ENCODE data around the gene TPM4. TPM values are rescaled to one million over a fixed set of nuclear protein-coding genes. Genes with fewer than 3 reads are reported as not detected.
"Not testable (repeated sequence)": the region's sequence is repeated elsewhere in the genome, so short reads cannot be mapped to it uniquely, and the experiment has no call there.

The TPM4 gene
- total RNA-seq (2014; rRNA removed; shearing (Covaris generic); ENCODE audit: low replicate concordance), result 332 and 385 TPM in 2 replicates

- in situ Hi-C loops (cut with HindIII; ENCODE audit: low pct_unique_long_range_greater_than_20kb, low sequenced_read_pairs), result no loop called here
- peak; percentile 94 for DNase-seq (ENCODE audit: low read depth)
These were observed at the start of gene TPM4 for GRCh38 chr19:16076154-16076957. TSS of gene TPM4 (plus strand) at chr19:16076495. CDS start at chr19:16076566, 71 bp downstream.

GRCh38 chr19:16026756-16027155, 49.5 kb upstream of the TPM4 start:
- no peak for DNase-seq (ENCODE audit: low read depth)
- in situ Hi-C loops (cut with HindIII; ENCODE audit: low pct_unique_long_range_greater_than_20kb, low sequenced_read_pairs), result no loop called here

- DNase-seq (ENCODE audit: low read depth), result no peak
- in situ Hi-C loops (cut with HindIII; ENCODE audit: low pct_unique_long_range_greater_than_20kb, low sequenced_read_pairs), result no loop called here
These were observed 48.8 kb upstream of the TPM4 start for GRCh38 chr19:16027528-16027927.

- in situ Hi-C loops (cut with HindIII; ENCODE audit: low pct_unique_long_range_greater_than_20kb, low sequenced_read_pairs); DNase-seq (ENCODE audit: low read depth): not testable (repeated sequence)
These were observed 46.1 kb upstream of the TPM4 start for GRCh38 chr19:16030155-16030554.

GRCh38 chr19:16030964-16031871, 45.1 kb upstream of the TPM4 start:
- in situ Hi-C loops (cut with HindIII; ENCODE audit: low pct_unique_long_range_greater_than_20kb, low sequenced_read_pairs), result no loop called here
- DNase-seq (ENCODE audit: low read depth), result no peak

- no peak for DNase-seq (ENCODE audit: low read depth)
- in situ Hi-C loops (cut with HindIII; ENCODE audit: low pct_unique_long_range_greater_than_20kb, low sequenced_read_pairs), result no loop called here
These were observed 44.5 kb upstream of the TPM4 start for GRCh38 chr19:16031872-16032200.

GRCh38 chr19:16032509-16033135, 43.7 kb upstream of the TPM4 start:
- no peak for DNase-seq (ENCODE audit: low read depth)
- in situ Hi-C loops (cut with HindIII; ENCODE audit: low pct_unique_long_range_greater_than_20kb, low sequenced_read_pairs), result no loop called here

GRCh38 chr19:16033136-16033530, 43.2 kb upstream of the TPM4 start:
- no peak for DNase-seq (ENCODE audit: low read depth)
- in situ Hi-C loops (cut with HindIII; ENCODE audit: low pct_unique_long_range_greater_than_20kb, low sequenced_read_pairs), result no loop called here

- DNase-seq (ENCODE audit: low read depth), result no peak
- in situ Hi-C loops (cut with HindIII; ENCODE audit: low pct_unique_long_range_greater_than_20kb, low sequenced_read_pairs), result no loop called here
These were observed 42.6 kb upstream of the TPM4 start for GRCh38 chr19:16033721-16034120.

GRCh38 chr19:16034180-16034579, 42.1 kb upstream of the TPM4 start:
- in situ Hi-C loops (cut with HindIII; ENCODE audit: low pct_unique_long_range_greater_than_20kb, low sequenced_read_pairs), result no loop called here
- no peak for DNase-seq (ENCODE audit: low read depth)

GRCh38 chr19:16034958-16035560, 41.2 kb upstream of the TPM4 start:
- DNase-seq (ENCODE audit: low read depth), result no peak
- in situ Hi-C loops (cut with HindIII; ENCODE audit: low pct_unique_long_range_greater_than_20kb, low sequenced_read_pairs), result no loop called here

GRCh38 chr19:16035601-16036297, 40.5 kb upstream of the TPM4 start:
- in situ Hi-C loops (cut with HindIII; ENCODE audit: low pct_unique_long_range_greater_than_20kb, low sequenced_read_pairs), result no loop called here
- no peak for DNase-seq (ENCODE audit: low read depth)

- in situ Hi-C loops (cut with HindIII; ENCODE audit: low pct_unique_long_range_greater_than_20kb, low sequenced_read_pairs), result no loop called here
- DNase-seq (ENCODE audit: low read depth), result no peak
These were observed 39.8 kb upstream of the TPM4 start for GRCh38 chr19:16036397-16036925.

GRCh38 chr19:16036941-16037340, 39.4 kb upstream of the TPM4 start:
- in situ Hi-C loops (cut with HindIII; ENCODE audit: low pct_unique_long_range_greater_than_20kb, low sequenced_read_pairs), result no loop called here
- DNase-seq (ENCODE audit: low read depth), result no peak

- in situ Hi-C loops (cut with HindIII; ENCODE audit: low pct_unique_long_range_greater_than_20kb, low sequenced_read_pairs), result no loop called here
- DNase-seq (ENCODE audit: low read depth), result no peak
These were observed 38.7 kb upstream of the TPM4 start for GRCh38 chr19:16037424-16038195.

GRCh38 chr19:16038196-16038695, 38.0 kb upstream of the TPM4 start:
- no peak for DNase-seq (ENCODE audit: low read depth)
- in situ Hi-C loops (cut with HindIII; ENCODE audit: low pct_unique_long_range_greater_than_20kb, low sequenced_read_pairs), result no loop called here

- in situ Hi-C loops (cut with HindIII; ENCODE audit: low pct_unique_long_range_greater_than_20kb, low sequenced_read_pairs), result no loop called here
- DNase-seq (ENCODE audit: low read depth), result no peak
These were observed 37.2 kb upstream of the TPM4 start for GRCh38 chr19:16039081-16039480.

All from Caki2 (cell line).